MM.1S (cell line): ENCODE results near the gene SNRPD3.

Source experiments
- DNase-seq: peaks from one replicate; pipeline ENCODE4 v3.0.0-alpha.2; 2015
- H2AFZ ChIP-seq: fragments of 300-600 bp; sonication (generic); 2 replicates; pipeline ENCODE4 v1.6.0; 2016; ENCODE audit warnings: antibody characterized with exemption, low read length
- H3F3A ChIP-seq: fragments of 300-600 bp; sonication (generic); 2 replicates; pipeline ENCODE4 v1.6.1; 2016; ENCODE audit warnings: mild to moderate bottlenecking, antibody characterized with exemption, low read length, moderate library complexity, mixed read lengths; ENCODE audit not compliant: insufficient read depth
- H3K27ac ChIP-seq: fragments of 300-600 bp; sonication (generic); 2 replicates; pipeline ENCODE4 v1.5.1; 2016; ENCODE audit warnings: mild to moderate bottlenecking, low read length
- H3K27me3 ChIP-seq: fragments of 300-600 bp; sonication (generic); replicated peaks from 2 replicates; pipeline ENCODE4 v1.6.0; 2016; ENCODE audit warnings: low read length; ENCODE audit not compliant: insufficient read depth
- H3K36me3 ChIP-seq: fragments of 300-600 bp; sonication (generic); replicated peaks from 2 replicates; pipeline ENCODE4 v1.6.1; 2016; ENCODE audit warnings: mild to moderate bottlenecking, low read length, mixed read lengths; ENCODE audit not compliant: insufficient read depth
- H3K4me1 ChIP-seq: fragments of 300-600 bp; sonication (generic); 2 replicates; pipeline ENCODE4 v1.6.1; 2016; ENCODE audit warnings: low read length, mixed read lengths
- H3K4me2 ChIP-seq: fragments of 300-600 bp; sonication (generic); 2 replicates; pipeline ENCODE4 v1.6.0; 2016; ENCODE audit warnings: low read depth, low read length
- H3K4me3 ChIP-seq: fragments of 300-600 bp; sonication (generic); 2 replicates; pipeline ENCODE4 v1.5.1; 2016; ENCODE audit warnings: low read length, mixed read lengths
- H3K79me2 ChIP-seq: fragments of 300-600 bp; sonication (generic); 2 replicates; pipeline ENCODE4 v1.6.1; 2016; ENCODE audit warnings: mixed run types, low read length, mixed read lengths
- H3K9ac ChIP-seq: fragments of 300-600 bp; sonication (generic); 2 replicates; pipeline ENCODE4 v1.6.1; 2016; ENCODE audit warnings: low read length, mixed read lengths
- H3K9me2 ChIP-seq: fragments of 300-600 bp; sonication (generic); replicated peaks from 2 replicates; pipeline ENCODE4 v1.6.1; 2016; ENCODE audit warnings: mild to moderate bottlenecking, low read length, mixed read lengths; ENCODE audit not compliant: insufficient read depth
- H3K9me3 ChIP-seq: fragments of 300-600 bp; sonication (generic); replicated peaks from 2 replicates; pipeline ENCODE4 v1.6.1; 2016; ENCODE audit warnings: mild to moderate bottlenecking, low read length, mixed read lengths; ENCODE audit not compliant: insufficient read depth
- H4K20me1 ChIP-seq: fragments of 300-600 bp; sonication (generic); 2 replicates; pipeline ENCODE4 v1.6.1; 2016; ENCODE audit warnings: mild to moderate bottlenecking, low read length, moderate library complexity, mixed read lengths; ENCODE audit not compliant: insufficient read depth
- EZH2 ChIP-seq: fragments of 300-600 bp; sonication (generic); optimal IDR thresholded peaks from 2 replicates; pipeline ENCODE3; 2017; ENCODE audit warnings: low read depth, mild to moderate bottlenecking, antibody characterized with exemption, low read length, mixed read lengths
- EZH2phosphoT487 ChIP-seq: fragments of 300-600 bp; sonication (generic); IDR thresholded peaks from 2 replicates; pipeline ENCODE4 v1.6.1; 2018; ENCODE audit warnings: antibody characterized with exemption, low read length
- TF ChIP-seq, protein P1 (sequence below): fragments of 300-600 bp; sonication (generic); IDR thresholded peaks from 2 replicates; pipeline ENCODE4 v1.5.1; 2016; ENCODE audit warnings: antibody characterized with exemption, low read length, mixed read lengths

Gene SNRPD3

DNA sequence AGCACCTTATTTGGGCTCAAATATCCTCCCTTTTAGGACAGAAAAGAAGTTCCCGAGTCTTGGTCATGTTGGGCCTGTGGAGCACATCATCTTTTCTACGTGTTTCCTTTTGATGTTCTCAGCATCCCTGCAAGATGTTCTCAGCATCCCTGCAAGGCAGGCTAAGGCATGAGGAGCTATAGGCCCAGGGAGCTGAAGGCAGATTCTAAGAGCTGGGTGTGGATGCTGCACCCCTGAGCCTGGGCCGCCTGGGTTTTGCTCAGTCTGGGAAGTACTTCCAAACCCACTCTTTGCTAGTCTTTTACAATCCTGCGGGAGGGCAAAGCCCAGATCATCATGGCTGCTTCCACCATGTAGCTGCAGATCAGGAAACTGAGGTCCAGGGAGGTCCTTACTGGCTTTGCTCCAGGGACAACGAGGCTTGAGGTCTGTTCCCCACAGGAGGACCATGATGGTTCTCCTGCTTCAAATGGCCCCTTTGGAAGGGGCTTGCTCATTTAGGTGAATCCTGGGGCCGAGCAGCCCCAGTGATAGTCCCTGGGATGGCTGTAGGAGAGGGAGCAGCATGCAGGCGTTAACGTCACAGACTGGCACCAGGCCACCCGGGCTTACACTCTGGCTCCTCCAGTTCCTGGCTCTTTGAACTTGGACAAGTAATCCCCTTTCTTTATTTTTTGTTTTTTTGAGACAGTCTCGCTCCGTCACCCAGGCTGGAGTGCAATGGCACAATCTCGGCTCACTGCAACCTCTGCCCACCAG lies 26.4 kb downstream of the SNRPD3 start:
- Histone ChIP-seq H3K4me2 (no peak overlapping the region), H3K27ac (no peak overlapping the region), H3K9me3 (no peaks in the 10 kb centered on the region), H3K9ac (no peak overlapping the region), H3K4me3 (no peak overlapping the region), H3K36me3 (no peaks in the 10 kb centered on the region), H3K4me1 (no peaks in the 10 kb centered on the region), H4K20me1 (no peaks in the 10 kb centered on the region), H3K27me3 (no peaks in the 10 kb centered on the region), H2AFZ (no peak overlapping the region), H3K9me2 (no peaks in the 10 kb centered on the region), H3K79me2 (no peaks in the 10 kb centered on the region), H3F3A (0 out of 2 replicates have a peak, but pooled peaks cover 5% of the 10 kb centered on the region)
- DNase-seq: no peak
- TF ChIP-seq EZH2phosphoT487 (no peak), EZH2 (no peak)
- TF ChIP-seq, protein P1, sequence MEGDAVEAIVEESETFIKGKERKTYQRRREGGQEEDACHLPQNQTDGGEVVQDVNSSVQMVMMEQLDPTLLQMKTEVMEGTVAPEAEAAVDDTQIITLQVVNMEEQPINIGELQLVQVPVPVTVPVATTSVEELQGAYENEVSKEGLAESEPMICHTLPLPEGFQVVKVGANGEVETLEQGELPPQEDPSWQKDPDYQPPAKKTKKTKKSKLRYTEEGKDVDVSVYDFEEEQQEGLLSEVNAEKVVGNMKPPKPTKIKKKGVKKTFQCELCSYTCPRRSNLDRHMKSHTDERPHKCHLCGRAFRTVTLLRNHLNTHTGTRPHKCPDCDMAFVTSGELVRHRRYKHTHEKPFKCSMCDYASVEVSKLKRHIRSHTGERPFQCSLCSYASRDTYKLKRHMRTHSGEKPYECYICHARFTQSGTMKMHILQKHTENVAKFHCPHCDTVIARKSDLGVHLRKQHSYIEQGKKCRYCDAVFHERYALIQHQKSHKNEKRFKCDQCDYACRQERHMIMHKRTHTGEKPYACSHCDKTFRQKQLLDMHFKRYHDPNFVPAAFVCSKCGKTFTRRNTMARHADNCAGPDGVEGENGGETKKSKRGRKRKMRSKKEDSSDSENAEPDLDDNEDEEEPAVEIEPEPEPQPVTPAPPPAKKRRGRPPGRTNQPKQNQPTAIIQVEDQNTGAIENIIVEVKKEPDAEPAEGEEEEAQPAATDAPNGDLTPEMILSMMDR: no peak

DNA sequence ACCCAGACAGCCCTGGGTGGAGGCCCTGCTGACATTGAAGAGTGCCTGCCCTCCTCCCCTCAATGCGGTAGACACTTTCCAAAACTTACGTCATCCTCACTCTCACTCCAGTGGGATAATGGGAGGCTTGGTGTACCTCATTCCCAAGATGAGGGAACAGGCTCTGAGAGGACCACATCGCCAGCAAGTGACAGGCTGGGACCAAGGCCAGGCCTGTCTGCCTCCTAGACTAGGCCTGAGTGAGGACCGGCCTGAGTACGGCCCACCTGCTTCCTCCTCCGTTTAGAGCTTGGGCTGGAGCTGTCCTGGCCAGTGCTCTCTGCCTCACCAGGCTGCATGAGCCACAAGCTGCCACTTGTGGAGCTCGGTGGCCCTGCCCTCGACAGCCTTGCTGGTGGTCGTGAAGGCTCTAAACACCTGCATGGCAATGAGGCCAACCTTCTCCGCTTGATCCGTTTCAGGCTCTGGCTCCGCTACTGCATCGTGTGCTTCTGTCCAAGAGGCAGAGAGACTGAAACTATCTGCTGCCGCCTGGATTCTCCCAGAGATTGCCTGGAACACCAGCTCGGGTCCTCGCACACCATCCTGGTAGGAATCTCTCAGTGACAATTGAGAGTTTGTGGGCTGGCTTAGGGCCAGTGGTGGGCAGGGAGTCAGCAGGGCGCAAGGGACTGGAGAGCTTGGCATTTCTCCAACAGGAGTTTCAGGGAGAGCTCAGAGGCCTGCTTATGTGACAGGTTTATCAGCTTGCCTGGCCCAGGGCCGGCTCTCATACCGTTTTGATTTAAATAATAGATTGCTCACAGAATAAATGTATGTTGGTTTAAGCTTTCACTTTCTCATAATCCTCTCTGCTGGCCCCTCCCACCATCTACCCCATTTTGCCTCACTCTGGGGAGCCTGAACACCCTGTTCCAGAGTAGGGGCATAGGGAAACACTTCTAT lies 27.7 kb downstream of the SNRPD3 start:
- 0 out of 2 replicates have a peak, but pooled peaks cover under 1% of the 10 kb centered on the region for H3F3A ChIP-seq
- no peaks in the 10 kb centered on the region for H3K9me2 ChIP-seq
- no peak overlapping the region for H3K4me2 ChIP-seq
- H3K27ac ChIP-seq: no peak overlapping the region
- H3K9me3 ChIP-seq: no peaks in the 10 kb centered on the region
- H3K36me3 ChIP-seq: no peaks in the 10 kb centered on the region
- H3K27me3 ChIP-seq: no peaks in the 10 kb centered on the region
- TF ChIP-seq EZH2phosphoT487 (no peak), EZH2 (no peak)
- TF ChIP-seq, protein P1: no peak
- H2AFZ ChIP-seq: no peak overlapping the region
- no peaks in the 10 kb centered on the region for H4K20me1 ChIP-seq
- H3K4me1 ChIP-seq: no peaks in the 10 kb centered on the region
- H3K79me2 ChIP-seq: no peaks in the 10 kb centered on the region
- H3K9ac ChIP-seq: no peak overlapping the region
- no peak for DNase-seq
- no peak overlapping the region for H3K4me3 ChIP-seq

DNA sequence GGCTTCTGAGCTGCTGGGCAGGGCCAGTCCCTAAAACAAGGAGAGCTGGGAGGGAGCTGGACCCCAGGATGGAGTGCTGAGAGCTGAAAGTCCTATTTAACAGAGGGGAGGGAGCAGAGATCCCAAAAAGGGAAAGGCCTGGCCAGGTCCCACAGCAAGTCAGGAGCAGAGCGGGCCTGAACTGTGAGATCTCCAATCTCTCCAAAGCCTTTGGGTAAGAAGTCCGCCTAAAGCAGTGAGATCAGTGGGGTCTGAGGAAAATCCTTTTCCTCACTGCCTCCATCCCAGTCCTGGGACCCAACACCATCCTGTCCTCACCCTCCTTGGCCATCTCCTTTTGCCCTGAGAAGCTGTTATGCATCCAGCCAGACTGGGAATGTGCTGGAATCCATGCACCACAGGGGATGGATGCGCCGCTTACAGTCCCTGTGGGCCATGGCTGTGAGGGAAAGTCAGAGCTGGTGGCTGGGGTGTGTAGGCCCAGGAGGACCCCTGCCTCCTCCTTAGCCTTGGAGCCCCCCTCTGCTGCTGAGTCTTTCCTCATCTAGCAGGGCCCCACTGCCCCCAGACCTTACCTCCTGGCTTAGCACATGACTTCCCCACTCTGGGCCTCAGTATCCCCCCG lies 28.5 kb downstream of the SNRPD3 start:
- Histone ChIP-seq H3K27ac (no peak overlapping the region), H3K4me2 (no peak overlapping the region), H3K4me3 (no peak overlapping the region), H3K9me3 (no peaks in the 10 kb centered on the region), H3K9ac (no peak overlapping the region), H3K79me2 (no peaks in the 10 kb centered on the region), H3K27me3 (no peaks in the 10 kb centered on the region), H3K4me1 (no peaks in the 10 kb centered on the region), H3F3A (no peaks in the 10 kb centered on the region), H2AFZ (no peak overlapping the region), H4K20me1 (no peaks in the 10 kb centered on the region), H3K36me3 (no peaks in the 10 kb centered on the region), H3K9me2 (no peaks in the 10 kb centered on the region)
- TF ChIP-seq, protein P1: no peak
- no peak for TF ChIP-seq EZH2phosphoT487
- TF ChIP-seq EZH2: no peak
- DNase-seq: no peak
